ENCODE results near the gene ADAP1.
"Not testable (repeated sequence)": the region's sequence is repeated elsewhere in the genome, so short reads cannot be mapped to it uniquely, and the experiment has no call there.

Gene ADAP1

GRCh38 chr7:974172-974571 lies 19.7 kb upstream of the ADAP1 start:
- DNase-seq: no peak

DNA sequence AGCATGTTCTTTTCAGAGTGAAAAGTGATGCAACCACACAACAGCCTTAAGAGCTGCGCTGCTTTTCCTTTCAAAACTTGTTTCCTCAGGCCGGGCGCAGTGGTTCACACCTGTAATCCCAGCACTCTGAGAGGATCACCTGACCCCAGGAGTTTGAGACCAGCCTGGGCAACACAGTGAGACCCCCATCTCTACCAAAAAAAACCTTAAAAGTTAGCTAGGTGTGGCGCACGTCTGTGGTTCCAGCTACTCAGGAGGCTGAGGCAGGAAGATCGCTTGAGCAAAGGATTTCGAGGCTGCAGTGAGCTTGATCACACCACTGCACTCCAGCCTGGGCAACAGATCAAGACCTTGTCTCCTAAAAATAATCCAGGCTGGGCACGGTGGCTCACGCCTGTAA lies 18.8 kb upstream of the ADAP1 start:
- no peak for DNase-seq

- DNase-seq: no peak
These were observed 18.3 kb upstream of the ADAP1 start for GRCh38 chr7:972676-973309.

DNA sequence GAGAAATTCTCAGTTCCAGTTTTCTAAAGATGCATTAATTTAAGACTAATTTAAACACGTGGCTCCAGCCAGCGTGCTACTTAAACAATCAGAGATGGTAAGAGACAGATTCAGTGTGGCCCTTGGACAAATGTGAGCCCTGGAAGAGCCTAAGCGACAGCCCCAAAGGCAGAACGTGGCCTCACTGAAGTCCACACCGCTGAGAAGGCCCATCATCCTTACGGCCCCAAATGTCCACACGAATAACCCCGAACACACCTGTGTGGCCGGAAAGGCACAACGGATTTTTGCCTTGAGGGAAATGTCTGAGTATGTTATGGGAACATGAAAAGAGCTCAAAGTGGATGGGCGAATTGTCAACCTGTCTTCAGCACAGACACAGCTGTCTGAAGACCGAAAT lies 17.6 kb upstream of the ADAP1 start:
- DNase-seq: no peak

DNA sequence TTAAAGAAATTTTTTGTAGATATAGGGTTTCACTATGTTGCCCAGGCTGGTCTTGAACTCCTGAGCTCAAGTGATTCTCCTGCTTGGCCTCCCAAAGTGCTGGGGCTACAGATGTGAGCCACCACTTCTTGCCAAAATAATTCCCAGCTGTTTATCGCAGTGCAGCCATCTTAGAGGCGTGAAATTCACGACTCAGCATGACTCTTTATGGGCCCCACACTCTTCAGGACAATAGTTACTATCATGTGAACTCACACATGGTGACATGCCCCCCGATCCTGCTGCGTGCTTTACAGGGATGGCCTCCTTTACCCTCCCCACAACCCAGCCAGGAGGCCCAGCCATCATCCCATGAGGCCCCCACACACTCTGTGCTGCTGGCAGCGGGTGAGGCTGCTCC lies 16.3 kb upstream of the ADAP1 start:
- DNase-seq: no peak

GRCh38 chr7:969403-969802 lies 14.9 kb upstream of the ADAP1 start:
- no peak for DNase-seq

DNA sequence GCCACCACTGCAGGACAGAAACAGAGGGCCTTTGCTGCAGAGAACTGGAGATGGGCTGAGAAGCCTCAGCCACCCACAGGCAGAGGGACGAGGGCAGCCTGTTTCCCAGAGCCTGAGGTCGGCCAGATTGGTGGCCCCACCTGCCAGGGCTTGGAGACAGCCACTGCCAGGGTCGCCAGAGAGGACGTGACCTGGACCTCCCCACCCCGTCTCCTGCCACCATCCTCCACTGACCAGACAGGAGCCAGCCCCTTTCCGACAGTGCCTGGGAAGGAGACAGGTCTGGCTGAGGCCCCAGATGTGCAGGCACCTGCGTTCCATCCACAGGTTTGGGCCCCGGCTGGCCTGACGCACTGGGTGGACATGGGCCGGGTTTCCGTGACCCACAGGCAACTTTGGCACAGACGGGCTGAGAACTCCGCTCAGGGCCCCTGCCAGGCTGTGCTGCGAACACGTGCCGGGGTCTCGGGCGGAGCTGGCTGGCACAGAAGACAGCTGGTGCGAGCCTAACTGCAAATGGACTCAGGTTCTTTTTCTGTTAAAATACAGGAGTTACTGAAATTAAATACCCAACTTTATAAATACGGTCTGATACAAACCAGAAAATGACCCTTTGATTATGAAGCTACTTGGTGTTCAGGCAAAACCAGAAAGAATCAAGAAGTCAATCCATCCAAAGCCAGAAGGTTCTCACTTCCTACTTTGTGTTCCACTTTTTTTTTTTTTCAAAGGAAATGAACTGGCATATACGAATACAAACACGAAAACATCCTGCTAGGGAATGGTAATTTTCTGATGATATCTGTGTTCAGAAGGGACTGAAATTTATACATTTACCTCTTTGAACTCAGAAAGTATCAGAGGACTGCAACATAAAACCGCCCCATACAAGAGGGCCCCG lies 14.0 kb upstream of the ADAP1 start:
- no peak for DNase-seq

DNA sequence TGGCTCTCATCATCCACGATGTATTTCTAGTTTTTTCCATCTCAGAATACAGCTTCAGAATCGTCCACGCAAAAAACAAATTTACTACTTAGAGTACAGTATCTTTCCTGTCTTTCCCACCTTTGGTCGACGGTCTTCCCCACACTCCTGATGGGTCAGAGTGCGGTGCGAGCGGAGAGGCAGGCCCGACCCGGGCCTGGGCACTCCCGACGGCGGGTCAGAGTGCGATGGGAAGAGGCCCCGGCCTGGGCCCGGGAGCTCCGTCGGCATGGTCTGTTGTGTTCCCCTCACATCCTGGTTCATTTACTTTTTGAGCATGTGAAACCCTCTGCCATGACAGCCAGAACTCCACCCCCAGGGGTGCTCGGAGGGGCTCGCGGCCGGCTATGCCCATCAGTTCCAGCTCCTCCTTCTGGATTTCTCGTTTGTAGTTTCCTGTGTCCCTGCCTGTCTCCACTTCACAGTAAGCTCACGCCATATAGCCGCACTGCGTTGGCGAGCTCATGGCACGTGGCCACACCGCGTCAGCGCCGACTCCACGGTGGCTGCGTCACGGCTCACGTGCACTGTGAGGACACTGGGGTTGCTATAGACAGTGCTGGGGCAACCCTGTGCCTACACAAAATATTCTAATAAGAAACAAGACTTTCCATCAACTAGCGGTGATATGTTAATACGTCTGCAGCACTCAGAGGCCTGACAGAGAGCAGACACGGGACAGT lies 13.0 kb upstream of the ADAP1 start:
- no peak for DNase-seq

DNA sequence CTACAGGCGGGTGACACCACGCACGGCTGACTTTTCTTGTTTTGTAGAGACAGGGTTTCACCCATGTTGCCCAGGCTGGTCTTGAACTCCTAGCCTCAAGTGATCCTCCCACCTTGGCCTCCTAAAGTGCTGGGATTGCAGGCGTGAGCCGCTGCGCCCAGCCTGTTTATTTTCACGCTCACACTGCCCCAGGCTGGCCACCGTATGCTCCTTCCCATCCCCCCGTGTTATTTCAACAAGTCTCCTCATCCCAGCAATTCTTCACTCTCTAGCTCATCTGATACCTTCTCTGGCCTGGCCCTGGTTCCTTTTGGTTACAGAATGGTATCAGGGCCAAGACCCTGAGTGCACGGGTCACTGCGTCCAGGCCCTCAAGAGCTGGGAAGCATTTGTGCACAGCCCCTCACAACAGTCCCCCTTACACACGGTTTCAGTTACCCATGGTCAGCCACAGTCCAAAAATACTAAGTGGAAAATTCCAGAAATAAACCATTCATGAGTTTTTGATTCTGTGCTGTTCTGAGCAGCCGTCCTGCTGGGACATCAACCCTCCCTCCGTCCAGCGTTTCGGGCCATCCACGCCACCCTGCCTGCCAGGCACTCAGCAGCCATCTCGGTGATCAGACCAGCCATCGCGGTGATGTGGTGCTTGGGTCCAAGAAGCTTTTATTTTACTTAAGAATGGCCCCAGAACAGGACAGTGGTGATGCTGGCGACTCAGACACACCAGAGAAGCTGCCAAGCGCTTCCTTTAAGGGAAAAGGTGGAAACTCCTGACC lies 12.0 kb upstream of the ADAP1 start:
- no peak for DNase-seq

DNA sequence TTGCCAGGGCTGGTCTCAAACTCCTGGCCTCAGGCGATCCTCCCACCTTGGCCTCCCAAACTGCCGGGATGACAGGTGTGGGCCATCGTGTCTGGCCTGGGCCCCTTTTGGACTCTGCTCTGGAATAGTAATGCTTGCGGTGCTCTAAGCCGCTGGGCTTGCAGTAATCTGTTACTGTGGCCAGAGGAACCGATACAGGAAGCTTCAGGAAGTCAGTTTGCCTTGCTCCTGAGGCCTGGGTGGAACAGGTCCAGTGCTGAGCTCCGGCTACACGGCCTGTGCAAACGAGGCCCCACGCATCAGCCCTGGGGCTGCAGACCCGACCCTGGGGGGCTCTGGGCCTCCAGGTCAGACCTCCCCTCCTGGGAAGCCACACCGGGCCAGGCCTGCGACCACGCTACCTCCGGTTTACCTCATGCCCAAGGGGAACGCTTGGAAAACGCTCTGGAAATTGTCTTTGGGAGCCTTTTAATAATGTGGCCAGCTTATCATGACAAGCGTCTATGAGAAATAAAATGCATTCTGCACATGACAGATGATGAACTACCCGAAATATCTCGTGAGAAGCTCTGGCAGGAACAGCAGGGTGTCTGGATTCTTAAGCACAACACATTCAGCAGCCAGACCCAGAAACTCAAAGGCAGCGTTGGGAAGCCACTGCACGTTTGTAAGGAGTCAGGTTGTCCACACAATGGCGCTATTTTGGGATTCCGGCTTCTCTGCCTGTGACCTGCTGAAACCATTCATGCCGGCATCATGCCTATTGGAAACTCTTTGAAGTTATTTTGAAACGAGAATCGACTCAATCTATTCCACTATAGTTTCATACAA lies 10.1 kb upstream of the ADAP1 start:
- no peak for DNase-seq

- DNase-seq: no peak
These were observed 9.0 kb upstream of the ADAP1 start for GRCh38 chr7:963236-964078.

DNA sequence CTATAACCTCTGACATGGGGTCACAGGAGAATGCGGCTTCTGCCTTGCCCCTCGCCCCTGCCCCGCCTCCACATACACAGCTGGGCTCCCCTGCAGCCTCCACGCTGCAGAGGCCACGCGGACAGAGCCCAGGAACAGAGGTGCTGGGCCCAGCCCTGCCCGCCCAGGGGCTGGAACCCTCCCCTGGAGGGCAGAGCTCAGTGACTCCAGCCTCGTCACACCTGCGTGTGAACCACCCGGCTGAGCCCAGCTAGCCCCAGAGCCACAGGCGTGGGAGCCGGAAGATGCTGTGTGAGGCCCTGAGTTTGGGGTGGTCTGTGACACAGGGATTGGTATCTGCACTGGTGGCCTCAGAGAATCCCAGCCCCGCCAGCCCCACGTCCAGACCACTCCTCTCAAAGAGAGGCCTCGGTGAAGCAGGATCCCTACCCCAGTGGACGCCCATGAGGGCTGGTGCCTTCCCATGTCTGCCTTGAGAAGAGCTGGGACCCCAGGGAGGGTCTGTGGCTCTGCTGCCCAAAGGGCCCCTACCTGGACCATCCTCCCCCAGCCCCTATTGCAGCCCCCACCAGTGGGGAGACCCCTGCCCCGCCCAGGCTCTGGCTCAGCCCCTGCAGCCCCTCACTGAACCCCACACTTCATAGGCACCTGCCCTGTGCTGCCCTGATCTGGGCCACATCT lies 8.1 kb upstream of the ADAP1 start:
- no peak for DNase-seq

DNA sequence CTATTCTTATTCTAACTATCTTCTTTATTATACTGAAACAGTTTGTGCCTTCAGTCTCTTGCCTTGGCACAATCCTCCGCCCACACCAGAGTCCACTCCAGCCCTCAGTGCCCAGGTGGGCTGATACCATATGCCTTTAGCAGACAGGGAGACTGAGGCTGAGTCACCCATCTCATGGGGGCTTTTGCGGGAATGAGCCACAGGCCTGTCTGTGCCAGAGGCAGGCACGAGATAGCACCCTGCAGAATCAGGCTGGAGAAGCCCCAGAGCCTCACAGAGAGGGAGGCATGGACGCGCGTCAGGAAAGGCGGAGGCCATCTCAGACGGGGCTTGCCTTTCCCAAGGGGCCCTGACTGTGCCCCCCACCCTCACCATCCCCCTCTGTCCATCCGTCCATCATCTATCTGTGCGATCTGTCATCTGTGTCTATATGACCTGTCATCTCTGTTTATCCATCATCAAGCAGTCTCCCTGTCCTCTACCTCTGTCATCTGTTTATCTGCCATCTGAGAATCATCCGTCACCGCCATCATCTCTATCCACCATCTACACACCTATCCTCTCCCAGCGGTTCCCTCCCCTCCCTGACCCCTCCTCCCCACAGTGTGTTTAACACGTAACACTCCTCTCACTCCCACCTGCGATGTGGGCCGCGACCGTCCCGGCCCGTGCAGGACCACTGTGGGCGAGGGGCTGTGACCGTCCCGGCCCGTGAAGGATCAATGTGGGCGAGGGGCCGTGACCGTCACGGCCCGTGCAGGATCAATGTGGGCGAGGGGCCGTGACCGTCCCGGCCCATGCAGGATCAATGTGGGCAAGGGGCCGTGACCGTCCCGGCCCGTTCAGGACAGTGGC lies 7.3 kb upstream of the ADAP1 start:
- no peak for DNase-seq

DNA sequence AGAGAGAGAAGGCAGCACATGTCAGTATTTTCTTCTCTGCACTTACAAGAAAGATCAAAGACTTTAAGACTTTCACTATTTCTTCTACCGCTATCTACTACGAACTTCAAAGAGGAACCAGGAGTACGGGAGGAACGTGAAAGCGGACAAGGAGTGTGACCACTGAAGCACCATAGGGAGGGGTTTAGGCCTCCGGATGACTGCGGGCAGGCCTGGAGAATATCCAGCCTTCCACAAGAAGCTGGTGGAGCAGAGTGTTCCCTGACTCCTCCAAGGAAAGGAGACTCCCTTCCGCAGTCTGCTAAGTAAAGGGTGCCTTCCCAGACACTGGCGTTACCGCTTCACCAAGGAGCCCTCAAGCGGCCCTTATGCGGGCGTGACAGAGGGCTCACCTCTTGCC lies 6.5 kb upstream of the ADAP1 start:
- DNase-seq: not testable (repeated sequence)

GRCh38 chr7:960269-960871 lies 5.9 kb upstream of the ADAP1 start:
- no peak for DNase-seq

DNA sequence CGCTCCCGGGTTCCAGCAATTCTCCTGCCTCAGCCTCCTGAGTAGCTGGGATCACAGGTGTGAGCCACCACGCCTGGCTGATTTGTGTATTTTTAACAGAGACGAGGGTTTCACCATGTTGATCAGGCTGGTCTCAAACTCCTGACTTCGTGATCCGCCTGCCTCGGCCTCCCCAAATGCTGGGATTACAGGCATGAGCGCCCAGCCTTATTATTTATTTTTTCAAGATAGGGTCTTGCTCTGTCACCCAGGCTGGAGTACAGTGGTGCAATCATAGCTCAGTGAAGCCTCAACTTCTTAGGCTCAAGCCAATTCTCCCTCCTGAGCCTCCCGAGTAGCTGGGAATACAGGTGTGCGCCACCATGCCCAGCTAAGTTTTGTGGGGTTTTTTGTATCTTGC lies 5.3 kb upstream of the ADAP1 start:
- not testable (repeated sequence) for DNase-seq

DNA sequence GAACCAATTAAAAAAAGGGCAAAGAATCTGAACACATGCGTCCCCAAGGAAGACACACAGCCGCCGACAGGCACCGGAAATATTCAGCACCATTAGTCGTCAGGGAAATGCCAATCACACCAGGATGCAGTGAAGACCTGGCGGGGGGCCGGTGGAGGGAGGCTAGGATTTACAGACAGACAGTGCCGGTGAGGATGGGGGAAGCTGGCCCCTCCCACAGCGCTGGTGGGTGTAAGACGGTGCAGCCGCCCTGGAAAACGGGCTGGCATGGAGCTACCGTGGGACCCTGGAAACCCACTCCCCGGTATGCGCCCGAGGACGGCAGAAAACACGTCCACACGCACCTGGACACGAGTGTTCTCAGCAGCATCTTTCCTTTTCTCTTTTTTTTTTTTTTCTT lies 4.8 kb upstream of the ADAP1 start:
- no peak for DNase-seq

GRCh38 chr7:958221-959200 lies 4.0 kb upstream of the ADAP1 start:
- DNase-seq: no peak
